PFSK-1 (cell line): Measurements from ENCODE around the gene ANO10.

Experiments used
- FOXP2 ChIP-seq: optimal IDR thresholded peaks from 2 replicates; pipeline ENCODE3; 2011; ENCODE audit warnings: borderline replicate concordance, control low read depth, inconsistent platforms; ENCODE audit not compliant: insufficient read depth; ENCODE audit errors: extremely low read length, extremely low read depth
- POLR2AphosphoS5 ChIP-seq: IDR thresholded peaks from 2 replicates; pipeline ENCODE4 v1.6.1; 2012; ENCODE audit warnings: low read depth, mild to moderate bottlenecking, control low read depth, low read length, moderate library complexity
- SIN3A ChIP-seq: IDR thresholded peaks from 2 replicates; pipeline ENCODE4 v1.6.1; 2012; ENCODE audit warnings: mild to moderate bottlenecking, low read length, moderate library complexity, borderline replicate concordance; ENCODE audit not compliant: insufficient read depth
- TAF1 ChIP-seq: IDR thresholded peaks from 2 replicates; pipeline ENCODE4 v1.6.1; 2012; ENCODE audit warnings: low read length, control low read depth, borderline replicate concordance; ENCODE audit not compliant: insufficient read depth
- TF ChIP-seq, protein P1 (sequence below), 2 experiments: IDR thresholded peaks; 2 replicates each; pipeline versions ENCODE4 v1.6.1 to v1.8.0; 2011 to 2012; ENCODE audit warnings: low read depth in 2 of 2, low read length in 2 of 2, control low read depth in 1 of 2, inconsistent platforms in 1 of 2, mild to moderate bottlenecking in 1 of 2, moderate library complexity in 1 of 2; ENCODE audit not compliant: insufficient read depth in 1 of 2

ANO10 gene

GRCh38 chr3:43481375-43481774, 140.4 kb downstream of the ANO10 start:
- TF ChIP-seq, protein P1, sequence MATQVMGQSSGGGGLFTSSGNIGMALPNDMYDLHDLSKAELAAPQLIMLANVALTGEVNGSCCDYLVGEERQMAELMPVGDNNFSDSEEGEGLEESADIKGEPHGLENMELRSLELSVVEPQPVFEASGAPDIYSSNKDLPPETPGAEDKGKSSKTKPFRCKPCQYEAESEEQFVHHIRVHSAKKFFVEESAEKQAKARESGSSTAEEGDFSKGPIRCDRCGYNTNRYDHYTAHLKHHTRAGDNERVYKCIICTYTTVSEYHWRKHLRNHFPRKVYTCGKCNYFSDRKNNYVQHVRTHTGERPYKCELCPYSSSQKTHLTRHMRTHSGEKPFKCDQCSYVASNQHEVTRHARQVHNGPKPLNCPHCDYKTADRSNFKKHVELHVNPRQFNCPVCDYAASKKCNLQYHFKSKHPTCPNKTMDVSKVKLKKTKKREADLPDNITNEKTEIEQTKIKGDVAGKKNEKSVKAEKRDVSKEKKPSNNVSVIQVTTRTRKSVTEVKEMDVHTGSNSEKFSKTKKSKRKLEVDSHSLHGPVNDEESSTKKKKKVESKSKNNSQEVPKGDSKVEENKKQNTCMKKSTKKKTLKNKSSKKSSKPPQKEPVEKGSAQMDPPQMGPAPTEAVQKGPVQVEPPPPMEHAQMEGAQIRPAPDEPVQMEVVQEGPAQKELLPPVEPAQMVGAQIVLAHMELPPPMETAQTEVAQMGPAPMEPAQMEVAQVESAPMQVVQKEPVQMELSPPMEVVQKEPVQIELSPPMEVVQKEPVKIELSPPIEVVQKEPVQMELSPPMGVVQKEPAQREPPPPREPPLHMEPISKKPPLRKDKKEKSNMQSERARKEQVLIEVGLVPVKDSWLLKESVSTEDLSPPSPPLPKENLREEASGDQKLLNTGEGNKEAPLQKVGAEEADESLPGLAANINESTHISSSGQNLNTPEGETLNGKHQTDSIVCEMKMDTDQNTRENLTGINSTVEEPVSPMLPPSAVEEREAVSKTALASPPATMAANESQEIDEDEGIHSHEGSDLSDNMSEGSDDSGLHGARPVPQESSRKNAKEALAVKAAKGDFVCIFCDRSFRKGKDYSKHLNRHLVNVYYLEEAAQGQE (IDR thresholded peaks at IDR 0.05; ENCODE audit: insufficient read depth in 1 of 2, low read depth in 2 of 2, low read length in 2 of 2): no peak
- no peak for TF ChIP-seq FOXP2
- no peak for TF ChIP-seq POLR2AphosphoS5
- TF ChIP-seq TAF1: no peak
- TF ChIP-seq SIN3A: no peak

- TF ChIP-seq TAF1: no peak
- TF ChIP-seq POLR2AphosphoS5: no peak
- TF ChIP-seq, protein P1 (IDR thresholded peaks at IDR 0.05; ENCODE audit: insufficient read depth in 1 of 2, low read depth in 2 of 2, low read length in 2 of 2): no peak
- no peak for TF ChIP-seq SIN3A
- no peak for TF ChIP-seq FOXP2
Measured at GRCh38 chr3:43478118-43478785, 143.6 kb downstream of the ANO10 start.

DNA sequence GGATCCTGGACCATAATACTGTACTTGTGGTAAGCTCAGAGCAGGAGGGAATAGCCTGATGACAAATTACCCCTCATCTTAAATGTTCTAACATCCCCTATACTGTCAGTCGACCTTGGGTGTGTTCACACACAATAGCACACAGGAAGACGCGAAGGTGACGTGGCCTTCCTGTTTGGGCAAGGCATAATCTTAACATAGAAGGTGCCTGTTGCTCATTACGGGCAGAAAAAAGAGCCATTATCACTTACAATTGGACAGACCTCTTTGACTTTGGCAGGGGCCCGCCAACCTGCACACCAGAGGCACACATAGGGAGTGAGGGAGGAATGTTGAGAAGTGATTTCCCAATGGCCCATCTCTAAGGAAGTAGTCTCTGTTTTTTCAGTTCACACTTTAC, 144.2 kb downstream of the ANO10 start:
- TF ChIP-seq, protein P1 (IDR thresholded peaks at IDR 0.05; ENCODE audit: insufficient read depth in 1 of 2, low read depth in 2 of 2, low read length in 2 of 2): no peak
- no peak for TF ChIP-seq SIN3A
- TF ChIP-seq TAF1: no peak
- no peak for TF ChIP-seq POLR2AphosphoS5
- no peak for TF ChIP-seq FOXP2

- TF ChIP-seq FOXP2: no peak
- no peak for TF ChIP-seq POLR2AphosphoS5
- TF ChIP-seq, protein P1 (IDR thresholded peaks at IDR 0.05; ENCODE audit: insufficient read depth in 1 of 2, low read depth in 2 of 2, low read length in 2 of 2): no peak
- TF ChIP-seq SIN3A: no peak
- no peak for TF ChIP-seq TAF1
Measured at GRCh38 chr3:43473737-43474136, 148.1 kb downstream of the ANO10 start.

- no peak for TF ChIP-seq POLR2AphosphoS5
- no peak for TF ChIP-seq SIN3A
- no peak for TF ChIP-seq FOXP2
- TF ChIP-seq, protein P1 (IDR thresholded peaks at IDR 0.05; ENCODE audit: insufficient read depth in 1 of 2, low read depth in 2 of 2, low read length in 2 of 2): no peak
- no peak for TF ChIP-seq TAF1
Measured at GRCh38 chr3:43473244-43473643, 148.6 kb downstream of the ANO10 start.
